Activated CD8-positive, alpha-beta T cell treated with anti-CD3 and anti-CD28 coated beads for 36 hours (primary cell): ENCODE data around the gene PPP1R27. TPM values are rescaled to one million over a fixed set of nuclear protein-coding genes. Genes with fewer than 3 reads are reported as not detected.

ENCODE experiments used
- ATAC-seq: fragments of 200-7000 bp; cut with Tn5 transposase; one replicate; pipeline ENCODE4 v1.10.0; 2021; ENCODE audit warnings: mild to moderate bottlenecking, moderate library complexity
- CTCF ChIA-PET: fragments of 350-600 bp; sonication (Branson Sonifier 250); formaldehyde crosslinking; loops from one replicate; lab custom pipeline; 2021; ENCODE audit warnings: antibody characterized with exemption; lab: Charles Lee
- POLR2A ChIA-PET: fragments of 350-600 bp; sonication (Branson Sonifier 250); formaldehyde crosslinking; loops from one replicate; lab custom pipeline; 2021; ENCODE audit warnings: antibody characterized with exemption; lab: Charles Lee
- DNase-seq: peaks from one replicate; pipeline ENCODE4 v3.0.0-alpha.2; 2020
- H3K27ac Mint-ChIP-seq: one replicate; pipeline ENCODE4 v1.8.0; 2021; ENCODE audit warnings: mild to moderate bottlenecking, mixed read lengths
- H3K27me3 Mint-ChIP-seq: one replicate; pipeline ENCODE4 v1.8.0; 2021; ENCODE audit warnings: mixed read lengths
- H3K36me3 Mint-ChIP-seq: one replicate; pipeline ENCODE4 v1.8.0; 2021; ENCODE audit warnings: low read depth, mixed read lengths
- H3K4me1 Mint-ChIP-seq: one replicate; pipeline ENCODE4 v1.8.0; 2021; ENCODE audit warnings: low read depth, mixed read lengths
- H3K4me3 Mint-ChIP-seq: one replicate; pipeline ENCODE4 v1.8.0; 2021; ENCODE audit warnings: mild to moderate bottlenecking, moderate library complexity, mixed read lengths
- H3K9me3 Mint-ChIP-seq: one replicate; pipeline ENCODE4 v1.8.0; 2021; ENCODE audit warnings: mixed read lengths
- intact Hi-C: fragments of 100-400 bp; cut with micrococcal nuclease; formaldehyde crosslinking; loops from one replicate; pipeline ENCODE4 v1.10.0; 2022
- total RNA-seq, 2 experiments: library from RNA; stranded (reverse); gene quantifications; one replicate each; pipeline ENCODE4 v1.2.3, GENCODE V29; 2021
- TF ChIP-seq, protein P1 (sequence below): fragments of 200-600 bp; IDR thresholded peaks from one replicate; pipeline ENCODE4 v1.8.0; 2022; ENCODE audit warnings: antibody characterized with exemption, mild to moderate bottlenecking

Gene PPP1R27
- total RNA-seq, 2 experiments from 2014 or later, result not detected

DNA sequence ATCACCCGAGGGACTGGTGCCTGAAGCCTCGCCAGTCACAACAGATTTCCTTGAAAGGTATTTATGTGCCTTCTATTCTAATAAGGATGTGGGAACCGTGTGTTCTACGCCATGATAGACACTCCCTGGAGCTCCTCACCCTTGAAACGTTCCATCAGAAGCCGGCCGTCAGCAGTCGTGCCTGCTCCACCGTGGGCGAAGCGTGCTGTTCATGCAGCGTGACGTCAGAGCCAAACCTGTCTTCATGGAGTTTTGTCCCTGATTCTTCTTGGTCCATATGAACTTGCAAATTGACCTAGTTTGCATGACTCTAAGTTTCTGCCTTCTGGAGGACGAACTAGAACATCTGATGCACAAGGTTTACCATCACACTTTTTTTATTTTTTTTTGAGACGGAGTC lies 4.5 kb upstream of the PPP1R27 start:
- ATAC-seq (no peak), DNase-seq (no peak)
- Mint-ChIP-seq H3K9me3 (no peaks in the 10 kb centered on the region), H3K4me1 (peaks cover 3% of the 10 kb centered on the region), H3K27ac (no peak overlapping the region), H3K27me3 (no peaks in the 10 kb centered on the region), H3K4me3 (no peak overlapping the region), H3K36me3 (peaks cover 9% of the 10 kb centered on the region)
- ChIA-PET CTCF (no interaction called here), POLR2A (interaction anchor here (0.6 kb wide), 1 partner anchor 22 kb away, joined by 3 read pairs; no protein-coding TSS in a partner anchor)
- TF ChIP-seq, protein P1, sequence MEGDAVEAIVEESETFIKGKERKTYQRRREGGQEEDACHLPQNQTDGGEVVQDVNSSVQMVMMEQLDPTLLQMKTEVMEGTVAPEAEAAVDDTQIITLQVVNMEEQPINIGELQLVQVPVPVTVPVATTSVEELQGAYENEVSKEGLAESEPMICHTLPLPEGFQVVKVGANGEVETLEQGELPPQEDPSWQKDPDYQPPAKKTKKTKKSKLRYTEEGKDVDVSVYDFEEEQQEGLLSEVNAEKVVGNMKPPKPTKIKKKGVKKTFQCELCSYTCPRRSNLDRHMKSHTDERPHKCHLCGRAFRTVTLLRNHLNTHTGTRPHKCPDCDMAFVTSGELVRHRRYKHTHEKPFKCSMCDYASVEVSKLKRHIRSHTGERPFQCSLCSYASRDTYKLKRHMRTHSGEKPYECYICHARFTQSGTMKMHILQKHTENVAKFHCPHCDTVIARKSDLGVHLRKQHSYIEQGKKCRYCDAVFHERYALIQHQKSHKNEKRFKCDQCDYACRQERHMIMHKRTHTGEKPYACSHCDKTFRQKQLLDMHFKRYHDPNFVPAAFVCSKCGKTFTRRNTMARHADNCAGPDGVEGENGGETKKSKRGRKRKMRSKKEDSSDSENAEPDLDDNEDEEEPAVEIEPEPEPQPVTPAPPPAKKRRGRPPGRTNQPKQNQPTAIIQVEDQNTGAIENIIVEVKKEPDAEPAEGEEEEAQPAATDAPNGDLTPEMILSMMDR, result no peak
- intact Hi-C loops, result no loop called here

DNA sequence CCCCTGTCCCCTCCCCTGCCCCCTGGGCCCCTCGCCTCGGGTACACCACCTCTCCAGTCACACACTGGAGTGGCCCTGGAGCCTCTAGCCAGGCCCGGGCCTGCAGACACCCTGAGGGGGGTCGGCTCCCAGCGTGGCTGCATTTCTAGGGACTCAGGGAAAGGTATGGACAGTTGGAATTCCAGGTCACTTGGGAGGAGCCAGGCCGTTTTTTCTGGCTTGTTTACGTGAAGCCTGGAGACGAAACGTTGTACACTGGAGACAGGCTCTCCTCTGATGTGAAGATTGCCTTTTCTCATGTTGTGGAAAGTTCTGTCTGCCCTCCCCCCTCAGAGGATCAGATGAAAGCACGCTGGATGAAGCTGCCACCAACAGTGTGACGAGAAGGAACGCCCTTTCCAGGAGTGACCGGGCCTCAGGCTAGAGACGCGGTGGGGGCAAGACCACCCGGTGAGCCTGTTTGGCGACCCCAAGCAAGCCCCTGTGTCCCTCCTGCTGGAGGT lies 4.0 kb upstream of the PPP1R27 start:
- H3K4me1 Mint-ChIP-seq, result peaks cover 3% of the 10 kb centered on the region
- H3K36me3 Mint-ChIP-seq, result peaks cover 7% of the 10 kb centered on the region
- ChIA-PET CTCF (no interaction called here), POLR2A (interaction anchor here (0.6 kb wide), 1 partner anchor 21 kb away, joined by 3 read pairs; no protein-coding TSS in a partner anchor)
- TF ChIP-seq, protein P1, result no peak
- H3K27me3 Mint-ChIP-seq, result no peaks in the 10 kb centered on the region
- intact Hi-C loops, result no loop called here
- ATAC-seq, result no peak
- H3K9me3 Mint-ChIP-seq, result no peaks in the 10 kb centered on the region
- DNase-seq, result no peak
- no peak overlapping the region for H3K4me3 Mint-ChIP-seq
- H3K27ac Mint-ChIP-seq, result no peak overlapping the region

DNA sequence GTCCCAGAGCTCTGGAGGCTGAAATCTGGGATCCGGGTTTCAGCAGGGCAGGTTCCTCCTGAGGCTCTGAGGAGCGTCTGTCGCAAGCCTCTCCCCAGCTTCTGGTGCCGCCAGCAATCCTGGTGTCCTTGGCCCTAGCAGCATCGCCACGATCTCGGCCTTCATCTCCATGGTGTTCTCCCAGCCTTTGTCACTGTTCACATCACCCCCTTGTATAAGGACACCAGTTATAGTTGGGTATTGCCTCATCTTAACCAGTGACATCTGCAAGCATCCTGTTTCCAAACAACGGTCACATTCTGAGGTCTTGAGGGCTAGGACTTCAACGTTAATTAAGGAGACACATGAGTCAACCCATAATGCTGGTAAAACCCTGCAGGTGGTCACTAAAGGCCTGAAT lies 2.8 kb upstream of the PPP1R27 start:
- intact Hi-C loops, result no loop called here
- TF ChIP-seq, protein P1, result no peak
- ChIA-PET POLR2A (interaction anchor here (0.6 to 0.7 kb wide), 3 partner anchors 9 to 22 kb away, joined by 3 read pairs; no protein-coding TSS in a partner anchor), CTCF (no interaction called here)
- Mint-ChIP-seq H3K27me3 (no peaks in the 10 kb centered on the region), H3K9me3 (no peaks in the 10 kb centered on the region), H3K36me3 (no peaks in the 10 kb centered on the region), H3K4me1 (peaks cover 3% of the 10 kb centered on the region), H3K4me3 (no peak overlapping the region), H3K27ac (no peak overlapping the region)
- no peak for ATAC-seq
- no peak for DNase-seq

DNA sequence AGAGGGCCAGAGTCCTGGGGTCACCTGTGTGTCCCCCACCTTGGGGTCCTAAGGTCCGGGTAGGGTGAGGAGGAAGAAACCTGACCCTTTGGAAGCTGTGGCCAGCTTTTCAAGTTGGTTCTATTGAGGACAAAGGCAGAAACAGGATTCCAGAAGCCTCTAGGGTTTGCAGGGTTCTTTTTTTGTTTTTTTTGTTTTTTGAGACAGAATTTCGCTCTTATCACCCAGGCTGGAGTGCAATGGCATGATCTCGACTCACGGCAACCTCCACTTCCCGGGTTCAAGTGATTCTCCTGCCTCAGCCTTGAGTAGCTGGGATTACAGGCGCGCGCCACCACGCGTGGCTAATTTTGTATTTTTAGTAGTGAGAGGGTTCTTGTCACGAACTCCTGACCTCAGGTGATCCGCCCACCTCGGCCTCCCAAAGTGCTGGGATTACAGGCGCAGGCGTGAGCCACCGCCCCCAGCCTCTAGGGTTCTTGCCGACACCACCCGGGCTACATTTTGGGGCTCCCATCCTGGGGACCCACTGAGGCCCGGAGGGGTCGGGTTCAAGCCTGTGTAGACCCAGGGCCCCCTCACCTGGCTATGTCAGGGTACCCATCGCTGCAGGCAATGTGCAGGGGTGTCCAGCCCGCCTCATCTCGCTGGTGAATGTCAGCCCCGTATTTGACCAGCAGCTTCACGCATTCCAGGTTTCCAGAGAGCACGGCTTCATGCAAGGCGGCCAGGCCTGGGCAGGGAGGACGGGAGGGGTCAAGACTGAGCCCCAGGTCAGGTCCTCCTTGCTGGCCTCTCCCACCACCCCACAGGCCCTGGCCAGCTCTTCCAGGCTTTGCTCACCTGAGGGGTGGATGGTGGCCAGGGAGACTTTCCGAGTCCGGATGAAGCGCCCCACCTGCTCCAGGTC lies 674 bp downstream of the PPP1R27 start:
- CTCF ChIA-PET, result interaction anchor here (1.0 to 1.2 kb wide), 2 partner anchors 36 to 100 kb away, joined by 3 read pairs; no protein-coding TSS in a partner anchor
- H3K27me3 Mint-ChIP-seq, result no peaks in the 10 kb centered on the region
- peak overlapping the region; percentile 91 for H3K27ac Mint-ChIP-seq
- peaks cover 3% of the 10 kb centered on the region for H3K36me3 Mint-ChIP-seq
- no peak for DNase-seq
- TF ChIP-seq, protein P1, result no peak
- no peak for ATAC-seq
- intact Hi-C loops, result no loop called here
- no peaks in the 10 kb centered on the region for H3K9me3 Mint-ChIP-seq
- peaks cover 23% of the 10 kb centered on the region for H3K4me1 Mint-ChIP-seq
- H3K4me3 Mint-ChIP-seq, result peak overlapping the region; percentile 88
- POLR2A ChIA-PET, result interaction anchor here (0.6 to 2.8 kb wide), 12 partner anchors 9 to 464 kb away, joined by 3 to 14 read pairs (median 5); partner anchors contain the start of genes ARHGDIA and MRPL12
